Adrenal gland (tissue), 5 donors: ENCODE measurements around the gene QKI.

Experiments used
- CTCF ChIP-seq, 6 experiments: fragments of 450-650 bp in 4 of 6; fragments of 200-600 bp in 2 of 6; sonication (generic) in 1 of 6; IDR thresholded peaks; 1 replicate in 5 of 6; 2 replicates in 1 of 6; pipeline versions ENCODE4 v1.5.1 to v1.8.0; 2016 to 2021; ENCODE audit warnings: antibody characterized with exemption in 6 of 6, mild to moderate bottlenecking in 2 of 6, moderate library complexity in 1 of 6
- POLR2A ChIP-seq, 2 donors: fragments of 450-650 bp; IDR thresholded peaks; one replicate each; pipeline ENCODE4 v1.6.1; 2017; ENCODE audit warnings: antibody characterized with exemption in 2 of 2, mild to moderate bottlenecking in 2 of 2, moderate library complexity in 1 of 2
- donor health status: DM: no; HTN: no; CAD: no.

- TF ChIP-seq CTCF (IDR thresholded peaks at IDR 0.05) (no peak), POLR2A (IDR thresholded peaks at IDR 0.05) (no peak)
Measured at GRCh38 chr6:163543321-163543720, 128.8 kb downstream of the QKI start.
